GM12878 (cell line): ENCODE results near the gene CSF1. TPM values are rescaled to one million over a fixed set of nuclear protein-coding genes. Genes with fewer than 3 reads are reported as not detected.

Source experiments
- ATAC-seq: fragments of 200-7000 bp; cut with Tn5 transposase; 3 replicates; pipeline ENCODE4 v1.9.1; 2020; ENCODE audit warnings: mild to moderate bottlenecking, moderate library complexity
- BruUV-seq: library from RNA; stranded (reverse); fragments of 400-500 nt; replicated peaks from 2 replicates; lab custom pipeline; 2021; lab: Mats Ljungman, UMichigan
- CTCF ChIA-PET: fragments of 300-600 bp; sonication (Branson Sonifier 250); formaldehyde crosslinking; extraction: SDS; loops from one replicate; lab custom pipeline; 2021; ENCODE audit warnings: inconsistent platforms; lab: Yijun Ruan, JAX
- POLR2A ChIA-PET: fragments of 350-600 bp; formaldehyde crosslinking; extraction: SDS; loops from one replicate; lab custom pipeline; 2021; ENCODE audit warnings: inconsistent platforms; lab: Charles Lee
- RAD21 ChIA-PET: fragments of 300-600 bp; sonication (Branson Sonifier 250); formaldehyde crosslinking; loops from one replicate; lab custom pipeline; 2023; ENCODE audit warnings: antibody characterized with exemption; ENCODE audit not compliant: unreplicated experiment; lab: Charles Lee
- SMC1A ChIA-PET: fragments of 300-600 bp; sonication (Branson Sonifier 250); formaldehyde crosslinking; loops from one replicate; lab custom pipeline; 2023; ENCODE audit not compliant: unreplicated experiment, uncharacterized antibody; lab: Charles Lee
- DNase-seq: peaks from one replicate; pipeline ENCODE4 v3.0.0-alpha.2; 2011; ENCODE audit warnings: low read depth, low spot score
- FAIRE-seq: peaks from 3 replicates; lab custom pipeline; 2011; peaks lifted over from hg19 to GRCh38; lab: Jason Lieb, UNC
- H2AFZ ChIP-seq: 2 replicates; pipeline ENCODE4 v1.6.0; 2011; ENCODE audit warnings: low read depth, low read length, control low read depth; ENCODE audit not compliant: control insufficient read depth
- H3K27ac ChIP-seq: 2 replicates; pipeline ENCODE4 v1.5.1; 2011; ENCODE audit warnings: control low read depth; ENCODE audit not compliant: control insufficient read depth, insufficient read depth
- H3K27me3 ChIP-seq, 2 experiments: replicated peaks in 1 of 2; 2 replicates each; pipeline versions ENCODE4 v1.6.0 to v1.6.1; 2011; ENCODE audit warnings: low read length in 1 of 2; ENCODE audit not compliant: control insufficient read depth in 2 of 2, insufficient read depth in 2 of 2
- H3K36me3 ChIP-seq, 2 experiments: 2 replicates each; pipeline ENCODE4 v1.5.1; 2011; ENCODE audit warnings: low read length in 1 of 2; ENCODE audit not compliant: control insufficient read depth in 2 of 2, insufficient read depth in 2 of 2
- H3K4me1 ChIP-seq: 2 replicates; pipeline ENCODE4 v1.6.1; 2011; ENCODE audit warnings: mild to moderate bottlenecking, low read length, moderate library complexity, mixed read lengths; ENCODE audit not compliant: control insufficient read depth, insufficient read depth
- H3K4me2 ChIP-seq: 2 replicates; pipeline ENCODE4 v1.6.0; 2011; ENCODE audit warnings: control low read depth; ENCODE audit not compliant: control insufficient read depth, insufficient read depth
- H3K4me3 ChIP-seq: fragments of 200-600 bp; sonication (generic); 2 replicates; pipeline ENCODE4 v1.5.1; 2016
- H3K79me2 ChIP-seq: 2 replicates; pipeline ENCODE4 v1.6.0; 2011; ENCODE audit warnings: low read length; ENCODE audit not compliant: control insufficient read depth, insufficient read depth
- H3K9ac ChIP-seq: 2 replicates; pipeline ENCODE4 v1.8.0; 2011; ENCODE audit warnings: low read length, control low read depth, mixed read lengths; ENCODE audit not compliant: control insufficient read depth, insufficient read depth
- H3K9me3 ChIP-seq: replicated peaks from 3 replicates; pipeline ENCODE4 v1.5.1; 2011; ENCODE audit warnings: mild to moderate bottlenecking, low read length; ENCODE audit not compliant: control insufficient read depth, insufficient read depth
- H4K20me1 ChIP-seq: 2 replicates; pipeline ENCODE4 v1.6.0; 2011; ENCODE audit not compliant: control insufficient read depth, insufficient read depth
- BCL11A ChIP-seq: IDR thresholded peaks from 2 replicates; pipeline ENCODE4 v1.6.1; 2011; ENCODE audit warnings: low read depth, low read length
- ETV6 ChIP-seq, 2 experiments: fragments of 450-650 bp in 1 of 2; IDR thresholded peaks in 1 of 2; conservative IDR thresholded peaks in 1 of 2; 2 replicates each; pipeline ENCODE4 v1.6.1; 2014; ENCODE audit warnings: antibody characterized with exemption in 1 of 2, borderline replicate concordance in 1 of 2, low read depth in 1 of 2, mild to moderate bottlenecking in 1 of 2, moderate library complexity in 1 of 2
- FOS ChIP-seq: IDR thresholded peaks from 3 replicates; pipeline ENCODE4 v1.6.1; 2011; ENCODE audit warnings: borderline replicate concordance; ENCODE audit not compliant: insufficient read length; ENCODE audit errors: extremely low read depth
- HDAC6 ChIP-seq: fragments of 200-600 bp; sonication (generic); IDR thresholded peaks from one replicate; pipeline ENCODE4 v1.8.0; 2017; ENCODE audit warnings: antibody characterized with exemption; ENCODE audit not compliant: unreplicated experiment
- SPI1 ChIP-seq: IDR thresholded peaks from 2 replicates; pipeline ENCODE4 v1.6.1; 2011; ENCODE audit warnings: low read depth, mild to moderate bottlenecking, low read length, moderate library complexity, borderline replicate concordance; ENCODE audit not compliant: insufficient read depth
- SREBF2 ChIP-seq: IDR thresholded peaks from 2 replicates; pipeline ENCODE4 v1.6.1; 2012; ENCODE audit warnings: mild to moderate bottlenecking, low read length
- TCF12 ChIP-seq: IDR thresholded peaks from 2 replicates; pipeline ENCODE4 v1.6.1; 2011; ENCODE audit warnings: low read depth, mild to moderate bottlenecking, low read length
- ZNF217 ChIP-seq: fragments of 450-650 bp; IDR thresholded peaks from 2 replicates; pipeline ENCODE4 v1.6.1; 2017; ENCODE audit warnings: antibody characterized with exemption, mild to moderate bottlenecking
- ZNF24 ChIP-seq: fragments of 450-650 bp; IDR thresholded peaks from 2 replicates; pipeline ENCODE4 v1.6.1; 2017; ENCODE audit warnings: antibody characterized with exemption, mild to moderate bottlenecking
- WGBS: methylation state at CpG from one replicate; pipeline ENCODE4 v1.1.6; 2016; ENCODE audit warnings: low lambda C conversion rate; ENCODE audit not compliant: insufficient replicate concordance, insufficient coverage; ENCODE audit errors: missing lambda C conversion rate; 5-methylcytosine and 5-hydroxymethylcytosine counted together
- in situ Hi-C: fragments of 300-500 bp; cut with MboI; formaldehyde crosslinking; loops from 9 replicates; pipeline ENCODE4 v1.14.3; 2018; ENCODE audit warnings: mixed read lengths
- intact Hi-C: fragments of 100-400 bp; cut with micrococcal nuclease; formaldehyde crosslinking; loops from one replicate; pipeline ENCODE4 v1.14.2; 2022; ENCODE audit not compliant: unreplicated experiment
- polyA plus RNA-seq, 11 experiments: library from polyadenylated mRNA; depleted of rRNA in 4 of 11; unstranded in 6 of 11; stranded (reverse) in 5 of 11; fragments of >200 nt; fragmentation: Nextera tagmentation in 4 of 11; fragmentation: Illumina TruSeq in 1 of 11; extraction: Ambion mirVana in 4 of 11; extraction: Trizol in 1 of 11; gene quantifications; 1 replicate in 1 of 11; 2 replicates in 10 of 11; pipeline versions ENCODE4 v1.2.1 to v1.2.3, GENCODE V29; 2011 to 2016; ENCODE audit warnings: inconsistent platforms in 2 of 11, missing spikeins in 2 of 11, low read depth in 1 of 11
- total RNA-seq, 4 experiments: library from RNA; depleted of rRNA in 3 of 4; stranded (reverse); fragments of >200 nt in 3 of 4; fragmentation: Illumina TruSeq in 1 of 4; extraction: Trizol in 1 of 4; gene quantifications; 2 replicates each; pipeline versions ENCODE4 v1.2.1 to v1.2.3, GENCODE V29; 2013 to 2021

CSF1 gene
- total and polyA plus RNA-seq, 10 of the 15 experiments (the other 5 are each of a cell fraction or from before 2014, with no cell fraction given): 1.2 to 32.4 (median 13.0) TPM

DNA sequence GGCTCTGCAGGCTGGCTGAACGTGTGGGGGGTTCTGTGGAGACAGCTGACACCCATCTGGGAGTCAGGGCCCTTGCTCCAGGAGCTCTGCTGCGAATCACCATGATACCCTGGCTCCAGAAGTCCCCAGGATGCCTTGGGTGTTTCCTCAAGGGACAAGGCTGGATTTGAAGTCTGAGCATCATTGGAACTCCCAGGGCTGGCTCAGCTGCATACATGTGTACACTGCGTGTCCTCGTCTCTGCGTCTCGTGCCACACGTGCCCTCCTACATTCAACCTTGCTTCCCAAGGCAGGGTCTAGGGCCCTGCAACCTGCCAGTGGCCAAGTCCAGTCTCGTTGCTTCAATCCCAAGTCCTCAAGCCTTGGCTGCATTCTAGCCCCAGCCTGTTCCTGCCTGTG lies 11.7 kb downstream of the CSF1 start:
- Histone ChIP-seq H3K79me2 (no peaks in the 10 kb centered on the region), H3K4me2 (no peak overlapping the region), H4K20me1 (no peaks in the 10 kb centered on the region; the same call in 1 of the 2 replicates), H3K27ac (no peak overlapping the region), H3K9ac (no peak overlapping the region), H3K4me3 (no peak overlapping the region), H3K27me3 (no peaks in the 10 kb centered on the region), H3K4me1 (no peaks in the 10 kb centered on the region), H3K9me3 (no peaks in the 10 kb centered on the region), H3K36me3 (peaks cover 15 to 36% of the 10 kb centered on the region in 2 experiments), H2AFZ (no peak overlapping the region)
- in situ Hi-C loops: no loop called here
- BruUV-seq: no TSS peak
- DNase-seq: no peak
- WGBS: 65% methylated on average over 8 of the region's 8 CpGs
- SMC1A ChIA-PET: no interaction called here
- RAD21 ChIA-PET: interaction anchor here (2.6 kb wide), 1 partner anchor 62 kb away, joined by 11 read pairs; the partner anchor contains the start of gene AHCYL1
- POLR2A ChIA-PET: no interaction called here
- intact Hi-C loops: no loop called here
- TF ChIP-seq ZNF217: no peak
- no peak for TF ChIP-seq BCL11A
- no peak for TF ChIP-seq SPI1
- no peak for TF ChIP-seq FOS
- TF ChIP-seq SREBF2: no peak
- no peak for TF ChIP-seq ETV6 (conservative IDR thresholded peaks at IDR 0.05 in 1 of 2, IDR thresholded peaks at IDR 0.05 in 1 of 2; ENCODE audit: borderline replicate concordance in 1 of 2, low read depth in 1 of 2)
- no peak for TF ChIP-seq TCF12
- TF ChIP-seq HDAC6: no peak
- TF ChIP-seq ZNF24: no peak
- CTCF ChIA-PET: interaction anchor here (1.7 kb wide), 1 partner anchor 62 kb away, joined by 7 read pairs; the partner anchor contains the start of gene AHCYL1
- no peak for FAIRE-seq
- ATAC-seq: no peak
